Body of pancreas (tissue), 4 donors: ENCODE data around the gene TMEM174.

ENCODE experiments used
- POLR2A ChIP-seq, 3 donors: fragments of 450-650 bp; IDR thresholded peaks; one replicate each; pipeline ENCODE4 v1.6.1; 2016; ENCODE audit warnings: antibody characterized with exemption in 3 of 3, mild to moderate bottlenecking in 2 of 3
- TF ChIP-seq, protein P1 (sequence below), 7 experiments: fragments of 450-650 bp in 4 of 7; fragments of 200-600 bp in 3 of 7; sonication (generic) in 3 of 7; IDR thresholded peaks; one replicate each; pipeline ENCODE4 v1.5.1; 2016 to 2019; ENCODE audit warnings: antibody characterized with exemption in 7 of 7

DNA sequence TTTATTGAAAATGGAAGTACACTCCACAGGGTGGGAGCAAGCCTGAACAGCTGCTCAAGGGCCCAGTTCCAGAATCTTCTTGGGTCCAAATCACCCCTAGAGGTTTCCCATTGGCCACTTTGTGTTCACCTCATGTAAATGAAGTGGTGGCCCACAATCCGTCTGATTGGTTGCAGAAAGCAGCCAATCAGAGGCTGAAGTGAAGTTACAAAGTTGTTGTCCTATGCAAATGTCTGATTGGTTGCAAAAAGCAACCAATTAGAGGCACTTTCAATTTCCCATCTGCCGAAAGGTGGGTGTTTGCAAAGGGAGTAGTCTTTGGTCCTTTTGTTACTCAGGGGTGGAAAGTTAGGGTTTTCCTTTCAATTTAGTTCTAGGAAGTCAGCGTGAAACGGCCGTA, 43.9 kb upstream of the TMEM174 start:
- TF ChIP-seq, protein P1, sequence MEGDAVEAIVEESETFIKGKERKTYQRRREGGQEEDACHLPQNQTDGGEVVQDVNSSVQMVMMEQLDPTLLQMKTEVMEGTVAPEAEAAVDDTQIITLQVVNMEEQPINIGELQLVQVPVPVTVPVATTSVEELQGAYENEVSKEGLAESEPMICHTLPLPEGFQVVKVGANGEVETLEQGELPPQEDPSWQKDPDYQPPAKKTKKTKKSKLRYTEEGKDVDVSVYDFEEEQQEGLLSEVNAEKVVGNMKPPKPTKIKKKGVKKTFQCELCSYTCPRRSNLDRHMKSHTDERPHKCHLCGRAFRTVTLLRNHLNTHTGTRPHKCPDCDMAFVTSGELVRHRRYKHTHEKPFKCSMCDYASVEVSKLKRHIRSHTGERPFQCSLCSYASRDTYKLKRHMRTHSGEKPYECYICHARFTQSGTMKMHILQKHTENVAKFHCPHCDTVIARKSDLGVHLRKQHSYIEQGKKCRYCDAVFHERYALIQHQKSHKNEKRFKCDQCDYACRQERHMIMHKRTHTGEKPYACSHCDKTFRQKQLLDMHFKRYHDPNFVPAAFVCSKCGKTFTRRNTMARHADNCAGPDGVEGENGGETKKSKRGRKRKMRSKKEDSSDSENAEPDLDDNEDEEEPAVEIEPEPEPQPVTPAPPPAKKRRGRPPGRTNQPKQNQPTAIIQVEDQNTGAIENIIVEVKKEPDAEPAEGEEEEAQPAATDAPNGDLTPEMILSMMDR (IDR thresholded peaks at IDR 0.05) = no peak
- TF ChIP-seq POLR2A (IDR thresholded peaks at IDR 0.05) = no peak
